Stimulated activated naive CD4-positive, alpha-beta T cell (primary cell): Measurements from ENCODE around the gene LCMT1.
"Not testable (repeated sequence)": the region's sequence is repeated elsewhere in the genome, so short reads cannot be mapped to it uniquely, and the experiment has no call there.

Experiments
- DNase-seq, 6 experiments: peaks; one replicate each; lab custom pipeline; 2025; lab: John Stamatoyannopoulos, UW

Gene LCMT1

GRCh38 chr16:25143928-25144327 lies 32.4 kb downstream of the LCMT1 start:
- DNase-seq = no peak

DNA sequence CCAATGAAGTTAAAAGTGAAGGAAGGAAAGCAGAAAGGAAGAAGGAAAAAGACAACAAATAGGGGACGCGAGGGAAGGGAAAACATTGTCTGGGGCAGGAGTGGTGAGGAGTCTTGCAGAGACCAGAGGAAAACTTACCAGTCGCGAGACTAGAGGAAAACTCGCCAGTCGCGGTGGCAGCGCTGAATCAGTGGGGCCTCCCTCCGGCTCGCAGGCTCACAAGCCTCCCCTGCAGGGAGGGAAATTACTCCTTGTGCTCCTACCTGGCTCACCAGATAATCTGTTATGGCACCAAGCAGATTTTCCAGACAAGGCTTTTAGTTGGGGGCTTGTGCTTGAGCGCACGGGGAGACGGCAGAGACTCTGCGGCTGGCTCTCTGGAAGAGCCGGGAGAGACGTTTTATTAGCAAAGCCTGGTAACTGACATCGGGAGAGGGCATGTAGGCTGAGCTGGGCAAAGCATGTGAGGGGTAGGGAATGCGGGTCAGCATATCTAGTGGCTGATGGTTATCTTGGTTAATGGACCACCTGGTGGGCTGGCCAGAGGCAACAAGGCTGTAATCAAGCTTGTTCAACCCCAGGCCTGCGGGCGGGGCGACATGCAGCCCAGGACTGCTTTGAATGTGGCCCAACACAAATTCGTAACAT lies 37.1 kb downstream of the LCMT1 start:
- DNase-seq = no peak

DNA sequence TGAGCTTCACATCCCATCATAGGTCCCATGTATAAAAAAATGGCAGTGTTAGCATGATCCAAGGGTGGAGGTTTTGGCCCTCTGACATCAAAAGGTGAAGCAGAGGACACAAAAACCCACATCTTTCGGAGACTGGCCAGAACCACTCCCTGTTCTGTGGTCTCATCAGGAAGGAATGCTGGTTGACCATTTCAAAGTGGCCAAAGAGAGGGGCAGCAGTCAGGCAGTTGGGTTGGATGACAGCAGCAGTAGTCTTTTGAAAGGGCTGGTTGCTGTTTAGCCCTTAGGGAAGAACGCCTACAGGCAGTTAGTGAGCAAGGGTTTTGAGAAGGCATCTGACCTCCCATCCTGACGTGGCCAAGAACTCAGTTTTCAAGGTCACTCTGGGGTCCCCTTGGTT lies 40.5 kb downstream of the LCMT1 start:
- no peak for DNase-seq

DNA sequence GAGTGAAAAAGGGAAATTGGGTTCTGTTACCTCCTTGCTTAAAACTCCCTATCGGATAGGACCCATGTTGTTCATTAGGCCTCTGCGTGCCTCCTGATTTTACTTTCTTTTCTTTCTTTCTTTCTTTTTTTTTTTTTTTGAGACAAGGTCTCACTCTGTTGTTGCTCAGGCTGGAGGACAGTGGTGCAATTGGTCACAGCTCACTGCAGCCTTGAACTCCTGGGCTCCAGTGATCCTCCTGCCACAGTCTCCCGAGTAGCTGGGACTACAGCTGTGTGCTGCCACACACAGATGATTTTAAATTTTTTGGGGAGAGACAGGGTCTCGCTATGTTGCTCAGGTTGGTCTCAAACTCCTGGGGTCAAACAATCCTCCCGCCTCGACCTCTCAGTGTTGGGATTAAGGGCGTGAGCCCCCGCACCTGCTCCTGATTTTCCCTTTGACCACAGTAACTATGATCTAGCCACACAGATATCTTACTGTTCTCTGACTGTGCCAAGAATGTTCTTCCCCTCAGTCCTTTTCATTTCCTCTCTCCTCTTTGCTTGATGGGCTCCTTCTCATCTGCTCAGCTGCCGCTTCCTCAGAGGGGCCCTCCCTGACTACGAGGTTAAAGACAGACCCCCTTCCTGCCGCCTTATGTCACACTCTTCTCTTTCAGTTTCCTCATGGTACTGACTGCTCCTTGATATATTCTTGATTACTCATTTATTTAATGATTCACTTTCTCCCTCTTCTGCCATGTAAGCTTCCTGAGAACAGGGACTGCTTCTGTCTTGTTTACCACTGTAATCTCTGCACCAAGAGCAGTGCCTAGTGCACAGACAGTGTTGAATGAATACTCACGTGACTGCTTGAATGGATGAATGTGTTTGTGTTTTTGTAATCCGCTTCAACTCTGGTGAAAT lies 44.3 kb downstream of the LCMT1 start:
- no peak for DNase-seq

DNA sequence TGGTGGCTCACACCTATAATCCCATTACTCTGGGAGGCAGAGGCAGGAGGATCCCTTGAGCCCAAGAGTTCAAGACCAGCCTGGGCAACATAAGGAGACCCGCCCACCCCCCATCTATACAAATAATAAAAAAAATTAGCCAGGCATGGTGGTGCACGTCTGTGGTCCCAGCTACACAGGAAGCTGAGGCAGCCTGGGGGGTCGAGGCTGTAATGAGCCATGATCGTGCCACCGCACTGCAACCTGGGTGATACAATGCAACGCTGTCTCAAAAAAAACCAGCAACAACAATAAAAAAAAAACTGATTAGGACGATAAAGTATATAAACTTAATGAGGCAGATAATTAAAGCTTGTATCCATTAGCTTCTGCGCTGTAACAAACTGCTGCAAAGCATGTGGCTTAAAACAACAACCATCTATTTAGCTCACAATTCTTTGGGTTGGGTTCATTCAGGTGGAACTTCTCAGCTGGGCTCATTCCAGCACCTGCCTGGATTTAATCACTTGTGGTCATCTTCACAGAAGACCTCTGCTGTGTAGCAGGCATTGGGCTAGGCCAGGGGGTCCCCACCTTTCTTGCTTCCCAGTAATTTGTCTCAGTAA lies 45.8 kb downstream of the LCMT1 start:
- DNase-seq = no peak

- no peak for DNase-seq
Observed at GRCh38 chr16:25158401-25158800, 46.9 kb downstream of the LCMT1 start.

GRCh38 chr16:25161753-25162367 lies 50.3 kb downstream of the LCMT1 start:
- no peak for DNase-seq

DNA sequence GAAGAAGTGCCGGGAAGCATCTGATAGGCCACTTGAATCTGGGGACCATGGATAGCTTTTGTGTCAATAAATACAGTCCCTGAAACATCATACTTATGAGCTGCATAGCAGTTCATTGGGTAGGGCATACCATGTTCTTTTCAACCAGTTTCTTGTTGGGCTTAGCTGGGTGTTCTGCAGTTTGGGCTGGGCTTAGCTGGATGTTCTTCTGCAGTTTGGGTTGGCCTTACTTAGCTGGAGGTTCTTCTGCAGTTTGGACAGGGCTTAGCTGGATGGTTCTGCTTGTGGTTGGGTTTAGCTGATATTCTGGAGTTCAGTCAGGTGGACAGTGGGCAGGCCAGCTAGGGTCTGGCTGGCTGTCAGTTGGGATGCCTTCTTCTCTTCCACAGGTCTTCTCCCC lies 52.1 kb downstream of the LCMT1 start:
- DNase-seq = no peak

DNA sequence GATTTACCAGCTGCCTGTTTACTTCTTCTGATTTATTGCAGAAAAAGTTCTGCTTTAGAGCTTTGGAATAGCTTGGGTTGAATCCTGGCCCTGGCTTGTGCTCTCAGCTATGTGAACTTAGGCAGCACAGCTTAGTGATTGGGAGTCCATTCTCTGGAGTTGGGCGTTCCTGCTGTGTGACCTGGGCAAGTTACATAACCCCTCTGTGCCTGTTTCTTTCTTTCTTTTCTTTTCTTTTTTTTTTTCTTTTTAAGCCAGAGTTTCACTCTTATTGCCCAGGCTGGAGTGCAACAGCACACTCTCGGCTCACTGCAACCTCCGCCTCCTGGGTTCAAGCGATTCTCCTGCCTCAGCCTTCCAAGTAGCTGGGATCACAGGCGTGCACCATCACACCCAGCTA lies 53.7 kb downstream of the LCMT1 start:
- DNase-seq = no peak

DNA sequence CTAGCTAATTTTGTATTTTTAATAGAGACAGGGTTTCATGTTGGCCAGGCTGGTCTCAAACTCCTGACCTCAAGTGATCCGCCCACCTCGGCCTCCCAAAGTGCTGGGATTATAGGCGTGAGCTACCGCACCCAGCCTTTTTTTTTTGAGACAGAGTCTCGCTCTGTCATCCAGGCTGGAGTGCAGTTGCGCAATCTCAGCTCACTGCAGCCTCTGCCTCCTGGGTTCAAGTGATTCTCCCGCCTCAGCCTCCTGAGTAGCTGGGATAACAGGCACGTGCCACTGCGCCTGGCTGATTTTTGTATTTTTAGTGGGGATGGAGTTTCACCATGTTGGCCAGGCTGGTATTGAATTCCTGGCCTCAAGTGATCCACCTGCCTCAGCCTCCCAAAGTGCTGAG lies 56.4 kb downstream of the LCMT1 start:
- not testable (repeated sequence) for DNase-seq

DNA sequence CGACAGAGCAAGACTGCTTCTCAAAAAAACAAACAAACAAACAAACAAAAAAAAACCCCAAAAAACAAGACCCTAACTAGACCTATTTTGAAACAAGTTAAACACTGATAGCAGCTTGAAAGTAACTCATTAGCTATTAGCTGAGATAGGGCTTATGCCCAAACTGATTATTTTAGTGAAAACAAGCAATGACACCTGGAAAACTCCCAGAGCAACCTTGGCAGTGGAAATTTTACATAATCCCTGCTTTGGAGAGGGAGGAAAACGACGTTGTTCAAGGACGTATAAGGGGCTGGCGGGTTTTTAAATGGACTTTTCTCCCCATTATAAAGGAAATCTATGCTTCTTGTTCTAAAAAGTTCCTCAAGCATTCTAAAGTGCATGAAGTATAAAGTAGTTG lies 59.8 kb downstream of the LCMT1 start:
- DNase-seq = no peak

- no peak for DNase-seq
Observed at GRCh38 chr16:25172831-25173230, 61.3 kb downstream of the LCMT1 start.

- DNase-seq = no peak
Observed at GRCh38 chr16:25174285-25174684, 62.7 kb downstream of the LCMT1 start.

GRCh38 chr16:25176136-25176535 lies 64.6 kb downstream of the LCMT1 start:
- no peak for DNase-seq

GRCh38 chr16:25177512-25177830 lies 65.9 kb downstream of the LCMT1 start:
- no peak for DNase-seq

DNA sequence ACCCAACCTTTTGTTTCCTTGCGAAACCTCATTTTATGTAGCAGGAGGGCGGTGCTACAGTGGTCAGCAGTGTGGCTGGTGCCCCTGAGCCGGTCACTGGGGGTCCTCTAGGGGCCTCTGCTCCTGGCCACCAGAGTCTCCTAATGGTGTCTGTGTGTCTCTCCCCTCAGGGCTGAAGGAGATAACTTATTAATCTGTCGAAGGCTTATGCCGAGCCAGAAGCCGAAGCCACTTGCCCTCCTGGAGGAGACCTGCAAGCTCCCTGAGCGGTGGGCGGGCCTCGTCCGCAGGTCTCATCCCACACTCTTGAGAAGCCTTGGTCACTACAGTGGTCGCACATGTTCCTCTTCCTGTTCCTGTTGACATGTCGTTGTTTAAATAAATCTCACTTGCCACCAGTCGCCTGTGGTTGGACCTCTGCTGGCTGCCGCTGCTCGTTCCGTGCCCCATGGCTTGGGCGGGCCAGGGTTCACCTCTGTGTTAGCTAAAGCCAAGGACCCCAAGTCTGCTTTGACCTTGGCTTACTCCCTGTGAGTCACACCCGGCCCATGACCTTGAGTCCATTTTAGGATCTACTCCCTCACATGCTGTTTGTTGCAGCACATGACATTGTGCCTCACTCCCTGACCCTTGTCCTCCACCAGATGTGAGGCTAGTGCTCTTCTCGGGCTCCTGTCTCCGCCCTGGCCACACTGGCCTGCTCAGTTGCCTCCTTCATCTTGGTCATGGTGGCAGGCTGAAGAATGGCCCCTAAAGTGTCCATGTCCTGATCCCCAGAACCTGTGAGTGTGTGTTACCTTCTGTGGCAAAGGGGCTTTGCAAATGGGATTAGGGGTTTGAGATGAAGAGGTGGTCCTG lies 66.5 kb downstream of the LCMT1 start:
- DNase-seq = no peak

GRCh38 chr16:25181236-25181635 lies 69.7 kb downstream of the LCMT1 start:
- DNase-seq = not testable (repeated sequence)

DNA sequence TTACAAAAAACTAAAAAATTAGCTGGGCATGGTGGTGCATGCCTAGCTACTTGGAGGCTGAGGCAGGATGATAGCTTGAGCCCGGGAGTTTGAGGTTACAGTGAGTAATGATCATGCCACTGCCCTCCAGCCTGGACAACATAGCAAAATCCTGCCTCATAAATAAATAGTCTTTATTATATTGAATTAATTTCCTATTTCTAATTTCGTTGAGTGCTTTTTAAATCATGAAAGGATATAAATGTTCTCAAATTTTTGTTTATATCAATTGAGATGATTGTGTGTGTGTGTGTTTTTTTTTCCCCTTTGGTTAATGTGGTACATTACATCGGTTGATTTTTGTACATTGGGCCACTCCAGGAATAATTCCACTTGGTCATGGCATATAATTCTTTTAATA lies 73.2 kb downstream of the LCMT1 start:
- no peak for DNase-seq

DNA sequence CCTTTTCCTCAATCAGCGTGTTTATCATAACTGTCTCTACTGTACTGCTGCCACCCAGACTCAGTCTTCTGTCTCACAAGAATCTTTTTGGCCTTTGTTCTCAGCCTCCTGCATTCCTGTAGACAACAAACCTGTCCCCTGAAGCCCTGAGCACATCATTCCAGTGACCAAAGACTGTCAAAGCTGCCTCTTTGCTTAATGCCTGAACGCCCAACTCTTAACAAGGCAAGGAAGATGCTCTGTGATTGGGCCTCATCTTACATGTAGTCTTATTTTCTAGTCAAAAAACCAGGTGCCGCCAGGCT lies 75.9 kb downstream of the LCMT1 start:
- no peak for DNase-seq

DNA sequence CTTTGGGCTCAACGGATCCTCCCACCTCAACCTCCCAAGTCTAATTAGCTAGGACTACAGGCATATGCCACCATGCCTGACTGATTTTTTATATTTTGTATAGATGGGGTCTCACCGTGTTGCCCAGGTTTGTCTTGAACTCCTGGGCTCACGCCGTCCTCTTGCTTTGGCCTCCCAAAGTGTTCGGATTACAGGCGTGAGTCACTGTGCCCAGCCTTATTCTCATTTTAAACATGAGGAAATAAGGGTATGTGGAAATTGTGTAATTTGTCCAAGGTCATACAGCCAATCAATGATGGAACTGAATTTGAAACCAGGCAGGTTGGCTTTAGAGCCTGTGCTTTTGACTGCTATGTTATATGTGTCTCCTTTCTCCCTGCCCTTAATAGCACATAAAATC lies 77.8 kb downstream of the LCMT1 start:
- DNase-seq = no peak

GRCh38 chr16:25192096-25192495 lies 80.6 kb downstream of the LCMT1 start:
- DNase-seq = no peak

DNA sequence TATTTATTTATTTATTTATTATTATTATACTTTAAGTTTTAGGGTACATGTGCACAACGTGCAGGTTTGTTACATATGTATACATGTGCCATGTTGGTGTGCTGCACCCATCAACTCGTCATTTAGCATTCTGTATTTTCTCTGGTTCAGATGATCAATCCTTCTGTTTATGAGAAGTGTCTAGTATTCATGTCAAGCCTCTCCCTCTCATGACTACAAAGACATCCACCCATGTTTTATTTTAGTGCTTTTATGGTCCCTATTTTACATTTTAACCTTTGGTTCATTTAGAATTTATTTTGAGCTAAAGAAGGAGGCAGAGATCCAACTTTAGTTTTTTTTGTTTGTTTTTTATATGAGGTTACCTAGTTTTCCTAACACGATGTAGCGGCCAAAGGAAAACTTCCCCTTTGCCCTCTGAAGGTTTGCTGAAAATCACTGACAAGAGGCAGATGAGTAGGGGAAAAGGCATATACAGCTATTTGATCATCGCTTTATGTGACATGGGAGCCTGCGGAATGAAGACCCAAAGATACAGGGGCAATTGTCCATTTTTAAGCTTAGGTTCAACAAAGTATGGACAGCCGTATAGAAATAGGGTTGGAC lies 82.8 kb downstream of the LCMT1 start:
- DNase-seq = no peak
